GM11168 (cell line): ENCODE results near the gene IL15RA.

Experiments used
- in situ Hi-C: fragments of 300-500 bp; cut with MboI; formaldehyde crosslinking; loops from one replicate; pipeline ENCODE4 v1.12.0; 2022; ENCODE audit warnings: low sequenced_read_pairs; ENCODE audit not compliant: unreplicated experiment

IL15RA gene

GRCh38 chr10:5977471-5978229, at the start of gene IL15RA:
Gene IL15RA, minus strand, starts transcription at chr10:5977543. Its CDS starts 51 bp downstream, at chr10:5977492.
- in situ Hi-C loops: no loop called here

GRCh38 chr10:6025683-6026255, 48.4 kb upstream of the IL15RA start:
- in situ Hi-C loops: no loop called here

- in situ Hi-C loops: no loop called here
Measured at GRCh38 chr10:6024334-6024682, 47.0 kb upstream of the IL15RA start.

GRCh38 chr10:6023661-6024333, 46.5 kb upstream of the IL15RA start:
- in situ Hi-C loops: no loop called here

- in situ Hi-C loops: no loop called here
Measured at GRCh38 chr10:6022660-6023059, 45.3 kb upstream of the IL15RA start.

- in situ Hi-C loops: no loop called here
Measured at GRCh38 chr10:6020826-6021225, 43.5 kb upstream of the IL15RA start.

- in situ Hi-C loops: no loop called here
Measured at GRCh38 chr10:6019796-6020195, 42.5 kb upstream of the IL15RA start.

GRCh38 chr10:6019010-6019782, 41.9 kb upstream of the IL15RA start:
- in situ Hi-C loops: no loop called here

GRCh38 chr10:6018422-6018821, 41.1 kb upstream of the IL15RA start:
- in situ Hi-C loops: no loop called here

- in situ Hi-C loops: no loop called here
Measured at GRCh38 chr10:6017781-6018354, 40.5 kb upstream of the IL15RA start.

GRCh38 chr10:6014241-6014761, 37.0 kb upstream of the IL15RA start:
- in situ Hi-C loops: loop anchor here (5.0 kb wide), 1 partner anchor 68 kb away; no protein-coding TSS in a partner anchor

- in situ Hi-C loops: loop anchor here (5.0 kb wide), 1 partner anchor 69 kb away; no protein-coding TSS in a partner anchor
Measured at GRCh38 chr10:6013413-6014192, 36.3 kb upstream of the IL15RA start.

GRCh38 chr10:6012121-6012905, 35.0 kb upstream of the IL15RA start:
- in situ Hi-C loops: loop anchor here (5.0 kb wide), 1 partner anchor 70 kb away; no protein-coding TSS in a partner anchor

- in situ Hi-C loops: loop anchor here (5.0 kb wide), 1 partner anchor 71 kb away; no protein-coding TSS in a partner anchor
Measured at GRCh38 chr10:6011558-6011957, 34.2 kb upstream of the IL15RA start.

GRCh38 chr10:6010569-6010968, 33.2 kb upstream of the IL15RA start:
- in situ Hi-C loops: loop anchor here (5.0 kb wide), 1 partner anchor 72 kb away; no protein-coding TSS in a partner anchor

GRCh38 chr10:6009961-6010360, 32.6 kb upstream of the IL15RA start:
- in situ Hi-C loops: loop anchor here (5.0 kb wide), 1 partner anchor 72 kb away; no protein-coding TSS in a partner anchor

- in situ Hi-C loops: no loop called here
Measured at GRCh38 chr10:6009150-6009549, 31.8 kb upstream of the IL15RA start.

- in situ Hi-C loops: no loop called here
Measured at GRCh38 chr10:6008497-6009142, 31.3 kb upstream of the IL15RA start.
